ENCODE results near the gene OR5T1.

Gene OR5T1

GRCh38 chr11:56273854-56274253 is at the start of gene OR5T1:
Gene OR5T1 (plus strand): TSS chr11:56274154. CDS start chr11:56275639, 1,485 bp downstream.
- DNase-seq, result no peak

- DNase-seq, result no peak
These were observed 39.8 kb upstream of the OR5T1 start, which contains the start of gene OR5T2 for GRCh38 chr11:56234155-56234554. Gene OR5T2 (minus strand): TSS chr11:56234255. CDS start chr11:56233062, 1,193 bp downstream.

- DNase-seq, result no peak
These were observed 22.0 kb upstream of the OR5T1 start, which contains the start of gene OR5T3 for GRCh38 chr11:56251954-56252353. Gene OR5T3 (plus strand): TSS chr11:56252254. CDS start chr11:56252254, 0 bp downstream.

- DNase-seq, result no peak
These were observed 2.9 kb upstream of the OR5T1 start for GRCh38 chr11:56271092-56271491.

GRCh38 chr11:56292154-56292553 is 18.2 kb downstream of the OR5T1 start, which contains the start of gene OR8H1:
Gene OR8H1 (minus strand): TSS chr11:56292254. CDS start chr11:56291062, 1,192 bp downstream.
- DNase-seq, result no peak

- no peak for DNase-seq
These were observed 22.9 kb downstream of the OR5T1 start for GRCh38 chr11:56296898-56297297.

- no peak for DNase-seq
These were observed 33.9 kb downstream of the OR5T1 start for GRCh38 chr11:56307836-56308235.

- DNase-seq, result no peak
These were observed 40.9 kb downstream of the OR5T1 start, which contains the start of gene OR8K3 for GRCh38 chr11:56314844-56315243. Gene OR8K3 (plus strand): TSS chr11:56315144. CDS start chr11:56318307, 3,163 bp downstream.
